Ovary (tissue), 9 donors: Measurements from ENCODE around the gene PDE3A. TPM values are rescaled to one million over a fixed set of nuclear protein-coding genes. Genes with fewer than 3 reads are reported as not detected.

Experiments used
- DNase-seq, 5 donors: peaks; one replicate each; pipeline ENCODE4 v3.0.0-alpha.2; 2019 to 2020
- H3K27ac ChIP-seq, 2 donors: fragments of 200-600 bp; one replicate each; pipeline versions ENCODE4 v1.5.1 to v1.8.0; 2019 to 2022
- H3K27me3 ChIP-seq: fragments of 200-600 bp; one replicate; pipeline ENCODE4 v1.8.0; 2022
- H3K36me3 ChIP-seq: fragments of 200-600 bp; sonication (generic); one replicate; pipeline ENCODE4 v1.5.1; 2019
- H3K4me1 ChIP-seq: one replicate; pipeline ENCODE4 v1.8.1; 2013; ENCODE audit warnings: mild to moderate bottlenecking, moderate library complexity; ENCODE audit not compliant: insufficient read depth
- H3K4me3 ChIP-seq: fragments of 200-600 bp; sonication (generic); one replicate; pipeline ENCODE4 v1.5.1; 2017
- H3K9me3 ChIP-seq, 2 donors: fragments of 200-600 bp in 1 of 2; sonication (generic) in 1 of 2; one replicate each; pipeline versions ENCODE4 v1.5.1 to v1.8.1; 2013 to 2019; ENCODE audit warnings: mild to moderate bottlenecking in 1 of 2, moderate library complexity in 1 of 2
- EP300 ChIP-seq: sonication (generic); formaldehyde crosslinking; IDR thresholded peaks from one replicate; pipeline ENCODE4 v1.6.1; 2017; ENCODE audit warnings: antibody characterized with exemption
- POLR2A ChIP-seq: fragments of 450-650 bp; IDR thresholded peaks from one replicate; pipeline ENCODE4 v1.6.1; 2017; ENCODE audit warnings: antibody characterized with exemption, mild to moderate bottlenecking, moderate library complexity
- WGBS, 3 donors: extraction: QIAGEN DNeasy Blood & Tissue Kit in 1 of 3; methylation state at CpG; one replicate each; pipeline versions ENCODE4 v1.1.5 to v1.1.7; 2013 to 2017; 5-methylcytosine and 5-hydroxymethylcytosine counted together
- intact Hi-C, 4 donors: fragments of 100-400 bp; cut with DNase I; formaldehyde crosslinking; loops; one replicate each; pipeline versions ENCODE4 v1.11.0 to v1.15.1; 2022 to 2023
- polyA plus RNA-seq, 2 donors: library from polyadenylated mRNA; stranded (reverse); fragments of 200-250 nt in 1 of 2; fragments of 350-450 nt in 1 of 2; fragmentation: Illumina TruSeq in 1 of 2; extraction: RNeasy Lipid Tissue Mini Kit (QIAGEN cat#74804) in 1 of 2; gene quantifications; one replicate each; pipeline ENCODE4 v1.2.3, GENCODE V29; 2013 to 2014
- total RNA-seq, 7 donors: library from RNA; depleted of rRNA in 2 of 7; stranded (reverse); fragments of >200 nt in 2 of 7; fragmentation: NEBNext Ultra II Directional in 3 of 7; extraction: Animal tissue kit (Norgen Biotek cat#: 25700) in 3 of 7; gene quantifications; one replicate each; pipeline versions ENCODE4 v1.1.0 to v1.2.4, GENCODE V29; 2016 to 2023
- TF ChIP-seq, protein P1 (sequence below), 3 donors: fragments of 450-650 bp in 2 of 3; fragments of 200-600 bp in 1 of 3; IDR thresholded peaks; one replicate each; pipeline versions ENCODE4 v1.5.1 to v1.8.0; 2016 to 2022; ENCODE audit warnings: antibody characterized with exemption in 3 of 3, mild to moderate bottlenecking in 1 of 3
- donor health status: DM: no; HTN: no; CAD: no; lungs with moderate emphysema.
- donor health status: DM: no; HTN: no; CAD: no.
- donor health status: Bipolar disorder and iron deficiency.
- donor health status: DM: yes; HTN: yes; CAD: no.
- donor health status: DM: no; HTN: no; CAD: no.
- donor health status: DM: yes; HTN: yes; CAD: no.

PDE3A gene
- total and polyA plus RNA-seq, 9 donors, result 3.7 to 15.2 (median 7.1) TPM

DNA sequence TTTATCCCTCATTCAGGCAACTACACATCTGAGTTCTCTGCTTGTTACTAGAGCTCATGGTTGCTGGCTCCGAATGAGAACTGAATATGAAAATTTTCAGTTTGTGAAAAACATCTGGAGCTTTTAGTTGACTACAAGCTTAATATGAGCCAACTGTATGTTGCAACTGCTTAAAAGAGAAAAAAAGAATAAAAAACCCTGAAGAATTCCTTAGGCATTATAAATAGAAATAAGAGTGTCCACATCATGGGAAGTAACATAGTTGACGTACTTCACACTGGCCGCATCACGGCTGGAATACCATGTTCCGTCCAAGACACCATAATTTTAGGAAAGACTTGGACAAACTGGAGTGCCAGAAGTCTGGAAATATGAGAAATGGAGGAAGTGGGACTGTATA, 57.9 kb downstream of the PDE3A start:
- TF ChIP-seq, protein P1, sequence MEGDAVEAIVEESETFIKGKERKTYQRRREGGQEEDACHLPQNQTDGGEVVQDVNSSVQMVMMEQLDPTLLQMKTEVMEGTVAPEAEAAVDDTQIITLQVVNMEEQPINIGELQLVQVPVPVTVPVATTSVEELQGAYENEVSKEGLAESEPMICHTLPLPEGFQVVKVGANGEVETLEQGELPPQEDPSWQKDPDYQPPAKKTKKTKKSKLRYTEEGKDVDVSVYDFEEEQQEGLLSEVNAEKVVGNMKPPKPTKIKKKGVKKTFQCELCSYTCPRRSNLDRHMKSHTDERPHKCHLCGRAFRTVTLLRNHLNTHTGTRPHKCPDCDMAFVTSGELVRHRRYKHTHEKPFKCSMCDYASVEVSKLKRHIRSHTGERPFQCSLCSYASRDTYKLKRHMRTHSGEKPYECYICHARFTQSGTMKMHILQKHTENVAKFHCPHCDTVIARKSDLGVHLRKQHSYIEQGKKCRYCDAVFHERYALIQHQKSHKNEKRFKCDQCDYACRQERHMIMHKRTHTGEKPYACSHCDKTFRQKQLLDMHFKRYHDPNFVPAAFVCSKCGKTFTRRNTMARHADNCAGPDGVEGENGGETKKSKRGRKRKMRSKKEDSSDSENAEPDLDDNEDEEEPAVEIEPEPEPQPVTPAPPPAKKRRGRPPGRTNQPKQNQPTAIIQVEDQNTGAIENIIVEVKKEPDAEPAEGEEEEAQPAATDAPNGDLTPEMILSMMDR (IDR thresholded peaks at IDR 0.05), result no peak
- TF ChIP-seq EP300, result peak; percentile 88
- TF ChIP-seq POLR2A, result no peak
- no peaks in the 10 kb centered on the region for H3K9me3 ChIP-seq
- H3K4me3 ChIP-seq, result no peak overlapping the region
- H3K36me3 ChIP-seq, result no peaks in the 10 kb centered on the region
- DNase-seq, result peak in 3 of 5 donors; percentile 16 to 69 (median 33)
- H3K27ac ChIP-seq, result no peak overlapping the region
- intact Hi-C loops, result no loop called here
- no peaks in the 10 kb centered on the region for H3K27me3 ChIP-seq
- no peaks in the 10 kb centered on the region for H3K4me1 ChIP-seq
- WGBS, 3 donors, result 25 to 35% (median 31%) methylated on average over 5 of the region's 5 CpGs

DNA sequence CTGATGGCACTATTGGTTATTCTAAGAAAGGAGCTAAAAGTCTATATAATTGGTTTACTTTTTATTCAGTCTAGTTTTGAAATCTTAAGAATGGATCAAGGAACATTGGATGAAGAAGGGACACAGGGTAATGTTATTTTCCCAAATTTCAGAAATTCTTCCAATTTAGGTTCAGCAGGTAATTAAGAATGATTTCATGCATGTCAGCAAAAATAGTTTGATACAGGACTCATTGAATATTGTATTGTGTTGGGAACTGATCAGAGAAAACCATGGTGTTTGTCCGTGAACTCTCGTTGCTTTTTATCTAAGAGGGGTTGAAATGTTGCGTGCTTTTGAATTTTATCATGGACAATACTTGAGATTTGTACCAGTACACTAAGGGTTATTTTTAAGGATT, 58.6 kb downstream of the PDE3A start:
- intact Hi-C loops, result no loop called here
- H3K27ac ChIP-seq, result no peak overlapping the region

DNA sequence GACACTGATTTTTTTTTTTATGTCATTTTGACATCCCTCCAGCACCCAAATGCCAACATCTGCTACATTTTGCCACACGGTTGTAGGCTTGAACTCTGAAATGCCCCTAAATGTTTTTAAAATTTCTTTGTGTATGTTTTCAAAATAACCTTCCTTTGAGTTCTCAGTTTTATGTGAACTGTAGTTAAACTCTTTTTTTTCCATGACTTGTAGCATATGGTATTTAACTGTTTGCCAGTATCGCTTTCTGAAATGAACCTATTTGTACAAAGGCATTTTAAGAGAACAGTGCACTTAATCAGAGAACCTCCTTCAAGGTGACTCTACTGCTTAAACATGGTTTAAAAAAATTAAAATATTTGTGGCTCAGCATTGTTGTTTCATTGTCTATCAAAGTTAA, 61.5 kb downstream of the PDE3A start:
- Histone ChIP-seq H3K4me3 (no peak overlapping the region), H3K27ac (no peak overlapping the region), H3K36me3 (no peaks in the 10 kb centered on the region), H3K4me1 (no peaks in the 10 kb centered on the region), H3K9me3 (no peaks in the 10 kb centered on the region), H3K27me3 (no peaks in the 10 kb centered on the region)
- DNase-seq, result no peak
- intact Hi-C loops, result loop anchor here in 1 of 4 donors (5.0 kb wide), 1 partner anchor 1843 kb away; no protein-coding TSS in a partner anchor
- 16 to 26% (median 19%) methylated on average over 2 of the region's 2 CpGs for WGBS, 3 donors
- TF ChIP-seq, protein P1 (IDR thresholded peaks at IDR 0.05), result no peak
- TF ChIP-seq EP300, result no peak
- no peak for TF ChIP-seq POLR2A

More for the DNA sequence above, 58.6 kb downstream of the PDE3A start:
- Histone ChIP-seq H3K27me3 (no peaks in the 10 kb centered on the region), H3K36me3 (no peaks in the 10 kb centered on the region), H3K4me1 (no peaks in the 10 kb centered on the region), H3K4me3 (no peak overlapping the region), H3K9me3 (no peaks in the 10 kb centered on the region)
- no peak for DNase-seq
- no peak for TF ChIP-seq POLR2A
- TF ChIP-seq, protein P1 (IDR thresholded peaks at IDR 0.05), result no peak
- TF ChIP-seq EP300, result no peak
- 80 to 99% (median 96%) methylated on average over 3 of the region's 3 CpGs for WGBS, 3 donors

DNA sequence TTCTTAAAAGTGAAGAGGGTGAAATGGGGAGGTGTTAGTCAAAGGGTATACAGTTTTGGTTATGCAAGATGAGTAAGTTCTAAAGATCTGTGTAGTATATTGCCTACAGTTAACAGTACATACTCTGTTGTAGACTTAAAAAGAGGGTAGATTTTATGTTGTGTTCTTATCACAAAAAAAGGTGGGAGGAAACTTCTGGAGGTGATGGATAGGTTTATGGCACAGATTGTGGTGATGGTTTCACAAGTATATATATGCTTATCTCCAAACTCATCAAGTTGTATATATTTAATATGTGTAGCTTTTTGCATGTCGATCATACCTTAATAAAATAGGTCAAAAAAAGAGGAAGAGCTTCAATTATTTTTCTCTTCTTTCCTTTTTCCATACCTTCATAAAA, 64.0 kb downstream of the PDE3A start:
- H3K27me3 ChIP-seq, result no peaks in the 10 kb centered on the region
- DNase-seq, result no peak
- 95 to 98% (median 95%) methylated on average over 1 of the region's 1 CpG for WGBS, 3 donors
- no peak overlapping the region for H3K27ac ChIP-seq
- no peak overlapping the region for H3K4me3 ChIP-seq
- TF ChIP-seq EP300 (no peak), POLR2A (no peak)
- TF ChIP-seq, protein P1 (IDR thresholded peaks at IDR 0.05), result no peak
- no peaks in the 10 kb centered on the region for H3K4me1 ChIP-seq
- H3K36me3 ChIP-seq, result no peaks in the 10 kb centered on the region
- intact Hi-C loops, result loop anchor here in 1 of 4 donors (5.0 kb wide), 1 partner anchor 1845 kb away; no protein-coding TSS in a partner anchor
- H3K9me3 ChIP-seq, result no peaks in the 10 kb centered on the region
